HEK293T (cell line): ENCODE data around the gene STOML1.

Source experiments
- CTCF ChIA-PET: fragments of 350-600 bp; formaldehyde crosslinking; extraction: SDS; loops from one replicate; lab custom pipeline; 2021; ENCODE audit warnings: antibody characterized with exemption, inconsistent platforms; lab: Yijun Ruan, JAX
- POLR2A ChIA-PET: fragments of 350-600 bp; formaldehyde crosslinking; extraction: SDS; loops from one replicate; lab custom pipeline; 2020; ENCODE audit warnings: antibody characterized with exemption, inconsistent platforms; lab: Yijun Ruan, JAX
- DNase-seq: peaks from one replicate; pipeline ENCODE4 v3.0.0; 2012; ENCODE audit warnings: mixed read lengths; ENCODE audit errors: extremely low spot score
- ARNT ChIP-seq: fragments of 450-650 bp; IDR thresholded peaks from 2 replicates; pipeline ENCODE4 v1.6.1; 2017; ENCODE audit warnings: mild to moderate bottlenecking
- BHLHE40 ChIP-seq: fragments of 450-650 bp; IDR thresholded peaks from 2 replicates; pipeline ENCODE4 v1.6.1; 2016; ENCODE audit warnings: mild to moderate bottlenecking, moderate library complexity, borderline replicate concordance
- CTBP1 ChIP-seq: fragments of 450-650 bp; IDR thresholded peaks from 2 replicates; pipeline ENCODE4 v1.6.1; 2016; ENCODE audit warnings: borderline replicate concordance
- ELF4 ChIP-seq: fragments of 450-650 bp; IDR thresholded peaks from 2 replicates; pipeline ENCODE4 v1.6.1; 2017; ENCODE audit warnings: antibody characterized with exemption
- FOXA1 ChIP-seq: fragments of 450-650 bp; IDR thresholded peaks from 2 replicates; pipeline ENCODE4 v1.6.1; 2016; ENCODE audit warnings: mild to moderate bottlenecking
- FOXK2 ChIP-seq: fragments of 450-650 bp; IDR thresholded peaks from 2 replicates; pipeline ENCODE4 v1.6.1; 2016; ENCODE audit warnings: mild to moderate bottlenecking
- FOXM1 ChIP-seq: fragments of 450-650 bp; IDR thresholded peaks from 2 replicates; pipeline ENCODE4 v1.6.1; 2017; ENCODE audit warnings: mild to moderate bottlenecking, borderline replicate concordance
- HDGF ChIP-seq: fragments of 450-650 bp; IDR thresholded peaks from 2 replicates; pipeline ENCODE4 v1.6.1; 2017; ENCODE audit warnings: antibody characterized with exemption, borderline replicate concordance
- L3MBTL2 ChIP-seq: fragments of 450-650 bp; conservative IDR thresholded peaks from 2 replicates; pipeline ENCODE4 v1.6.1; 2016; ENCODE audit warnings: mild to moderate bottlenecking
- LEF1 ChIP-seq: fragments of 450-650 bp; IDR thresholded peaks from 2 replicates; pipeline ENCODE4 v1.6.1; 2017; ENCODE audit warnings: mild to moderate bottlenecking, borderline replicate concordance
- NFRKB ChIP-seq: fragments of 450-650 bp; IDR thresholded peaks from 2 replicates; pipeline ENCODE4 v1.6.1; 2016; ENCODE audit warnings: mild to moderate bottlenecking, moderate library complexity
- SP1 ChIP-seq: fragments of 450-650 bp; IDR thresholded peaks from 2 replicates; pipeline ENCODE4 v1.6.1; 2017
- SUZ12 ChIP-seq: fragments of 450-650 bp; IDR thresholded peaks from 2 replicates; pipeline ENCODE4 v1.6.1; 2016; ENCODE audit warnings: mild to moderate bottlenecking
- TARDBP ChIP-seq: fragments of 450-650 bp; IDR thresholded peaks from 2 replicates; pipeline ENCODE4 v1.6.1; 2016
- ZNF384 ChIP-seq: fragments of 450-650 bp; IDR thresholded peaks from 2 replicates; pipeline ENCODE4 v1.6.1; 2016
- TF ChIP-seq, protein P1 (sequence below): fragments of 450-650 bp; IDR thresholded peaks from 2 replicates; pipeline ENCODE4 v1.6.1; 2016

Gene STOML1

DNA sequence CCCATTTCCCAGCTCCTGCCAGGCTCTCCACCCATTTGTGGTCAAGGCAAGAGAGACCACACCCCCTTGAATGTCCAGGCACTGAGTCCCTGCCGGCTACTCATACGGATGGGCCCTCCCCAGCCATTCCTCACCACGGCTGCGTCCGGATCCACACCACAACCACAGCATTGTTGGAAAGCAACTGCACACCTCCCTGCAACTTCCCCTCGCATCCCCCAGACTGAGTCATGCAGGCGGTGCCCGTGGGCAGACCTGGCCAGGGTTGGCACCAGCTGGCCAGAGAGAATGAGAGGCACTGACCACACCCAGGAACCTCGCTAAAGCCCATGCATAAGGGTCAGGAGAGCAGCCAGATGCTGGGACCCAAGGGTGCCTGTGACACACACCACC, 35.4 kb downstream of the STOML1 start:
- DNase-seq: no peak
- CTCF ChIA-PET: no interaction called here
- TF ChIP-seq FOXA1: no peak
- TF ChIP-seq FOXM1: no peak
- TF ChIP-seq SP1: no peak
- TF ChIP-seq ARNT: no peak
- TF ChIP-seq, protein P1, sequence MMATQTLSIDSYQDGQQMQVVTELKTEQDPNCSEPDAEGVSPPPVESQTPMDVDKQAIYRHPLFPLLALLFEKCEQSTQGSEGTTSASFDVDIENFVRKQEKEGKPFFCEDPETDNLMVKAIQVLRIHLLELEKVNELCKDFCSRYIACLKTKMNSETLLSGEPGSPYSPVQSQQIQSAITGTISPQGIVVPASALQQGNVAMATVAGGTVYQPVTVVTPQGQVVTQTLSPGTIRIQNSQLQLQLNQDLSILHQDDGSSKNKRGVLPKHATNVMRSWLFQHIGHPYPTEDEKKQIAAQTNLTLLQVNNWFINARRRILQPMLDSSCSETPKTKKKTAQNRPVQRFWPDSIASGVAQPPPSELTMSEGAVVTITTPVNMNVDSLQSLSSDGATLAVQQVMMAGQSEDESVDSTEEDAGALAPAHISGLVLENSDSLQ: no peak
- no peak for TF ChIP-seq TARDBP
- no peak for TF ChIP-seq ELF4
- no peak for TF ChIP-seq CTBP1
- no peak for TF ChIP-seq BHLHE40
- no peak for TF ChIP-seq FOXK2
- TF ChIP-seq LEF1: no peak
- no peak for TF ChIP-seq NFRKB
- no peak for TF ChIP-seq HDGF
- no peak for TF ChIP-seq SUZ12
- no peak for TF ChIP-seq ZNF384
- no peak for TF ChIP-seq L3MBTL2
- POLR2A ChIA-PET: interaction anchor here (0.8 to 0.9 kb wide), 2 partner anchors 16 to 36 kb away, joined by 3 read pairs; no protein-coding TSS in a partner anchor

- ChIA-PET CTCF (no interaction called here), POLR2A (no interaction called here)
- TF ChIP-seq SP1 (no peak), FOXK2 (no peak), SUZ12 (no peak), BHLHE40 (no peak), L3MBTL2 (no peak), ELF4 (no peak), HDGF (no peak), NFRKB (no peak), ZNF384 (no peak), LEF1 (no peak)
- TF ChIP-seq, protein P1: no peak
- no peak for DNase-seq
Observed at GRCh38 chr15:73955861-73956742, 36.0 kb downstream of the STOML1 start.

DNA sequence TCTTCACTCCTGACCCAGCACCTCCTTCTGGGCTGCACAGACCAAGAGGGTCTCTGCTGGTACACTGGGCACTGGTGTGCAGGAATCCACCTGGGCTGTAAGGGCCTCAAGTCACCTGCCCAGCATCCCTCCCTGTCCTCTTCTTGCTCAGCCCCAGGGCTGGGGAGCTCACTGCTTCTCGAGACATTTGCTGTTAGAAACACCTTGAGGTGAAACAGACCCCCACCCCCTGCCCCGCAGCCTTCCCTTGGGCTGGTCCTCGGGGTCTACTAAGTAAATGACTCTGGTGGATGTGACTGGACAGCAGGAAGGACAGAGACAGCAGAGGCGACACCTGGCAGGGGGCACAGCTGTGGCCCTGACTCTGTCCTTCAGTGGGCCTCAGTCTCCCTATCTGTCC, 36.8 kb downstream of the STOML1 start:
- ChIA-PET CTCF (interaction anchor here (1.2 kb wide), 1 partner anchor 12 kb away, joined by 3 read pairs; no protein-coding TSS in a partner anchor), POLR2A (no interaction called here)
- TF ChIP-seq, protein P1: no peak
- TF ChIP-seq BHLHE40 (no peak), NFRKB (no peak), HDGF (no peak)
- DNase-seq: no peak

DNA sequence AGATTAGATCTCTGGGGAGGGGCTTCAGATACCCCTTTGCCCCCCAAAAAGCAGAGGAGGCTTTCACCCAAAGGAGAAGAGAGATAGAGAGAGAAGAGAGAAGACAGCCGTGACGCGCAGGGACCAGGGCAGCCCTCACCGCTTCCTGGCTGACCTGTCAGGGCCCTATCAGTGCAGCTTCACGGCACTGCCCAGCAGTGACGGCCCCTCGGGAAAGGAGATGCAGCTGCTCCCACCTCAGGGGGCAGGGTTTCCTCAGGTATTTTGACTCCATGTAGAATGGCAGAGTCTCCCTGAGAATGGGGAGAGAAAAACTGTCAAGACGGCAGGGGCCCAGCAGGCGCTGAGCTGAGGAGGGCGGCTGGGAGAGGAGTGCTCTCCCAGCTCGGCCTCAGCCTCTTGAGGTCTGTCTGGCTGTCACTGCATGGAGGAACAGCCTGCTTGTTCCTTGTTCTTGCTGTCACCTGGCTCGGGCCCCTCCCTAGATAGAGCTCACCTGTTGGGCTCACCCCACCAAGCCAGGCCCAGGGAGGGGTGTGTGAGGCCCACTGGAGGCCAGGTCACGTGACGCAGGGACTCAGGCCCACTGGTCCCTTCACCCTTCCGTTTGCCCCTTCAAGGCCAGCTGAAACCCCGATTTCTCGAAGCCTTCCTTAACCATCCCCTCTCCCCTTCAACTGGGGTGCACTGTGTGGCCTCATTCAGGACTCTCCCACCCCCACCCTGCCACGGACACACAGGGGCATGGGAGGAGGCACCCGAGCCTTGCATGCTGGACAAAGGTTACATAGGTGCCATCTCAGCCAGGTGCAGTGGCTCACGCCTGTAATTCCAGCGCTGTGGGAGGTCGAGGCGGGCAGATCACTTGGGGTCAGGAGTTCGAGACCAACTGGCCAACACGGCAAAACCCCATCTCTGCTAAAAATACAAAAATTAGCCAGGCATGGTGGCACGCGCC, 37.6 kb downstream of the STOML1 start:
- CTCF ChIA-PET: interaction anchor here (1.2 kb wide), 1 partner anchor 13 kb away, joined by 3 read pairs; no protein-coding TSS in a partner anchor
- POLR2A ChIA-PET: interaction anchor here (0.8 kb wide), 1 partner anchor 18 kb away, joined by 4 read pairs; no protein-coding TSS in a partner anchor
- no peak for TF ChIP-seq BHLHE40
- no peak for TF ChIP-seq FOXA1
- no peak for TF ChIP-seq ELF4
- no peak for TF ChIP-seq HDGF
- DNase-seq: no peak

DNA sequence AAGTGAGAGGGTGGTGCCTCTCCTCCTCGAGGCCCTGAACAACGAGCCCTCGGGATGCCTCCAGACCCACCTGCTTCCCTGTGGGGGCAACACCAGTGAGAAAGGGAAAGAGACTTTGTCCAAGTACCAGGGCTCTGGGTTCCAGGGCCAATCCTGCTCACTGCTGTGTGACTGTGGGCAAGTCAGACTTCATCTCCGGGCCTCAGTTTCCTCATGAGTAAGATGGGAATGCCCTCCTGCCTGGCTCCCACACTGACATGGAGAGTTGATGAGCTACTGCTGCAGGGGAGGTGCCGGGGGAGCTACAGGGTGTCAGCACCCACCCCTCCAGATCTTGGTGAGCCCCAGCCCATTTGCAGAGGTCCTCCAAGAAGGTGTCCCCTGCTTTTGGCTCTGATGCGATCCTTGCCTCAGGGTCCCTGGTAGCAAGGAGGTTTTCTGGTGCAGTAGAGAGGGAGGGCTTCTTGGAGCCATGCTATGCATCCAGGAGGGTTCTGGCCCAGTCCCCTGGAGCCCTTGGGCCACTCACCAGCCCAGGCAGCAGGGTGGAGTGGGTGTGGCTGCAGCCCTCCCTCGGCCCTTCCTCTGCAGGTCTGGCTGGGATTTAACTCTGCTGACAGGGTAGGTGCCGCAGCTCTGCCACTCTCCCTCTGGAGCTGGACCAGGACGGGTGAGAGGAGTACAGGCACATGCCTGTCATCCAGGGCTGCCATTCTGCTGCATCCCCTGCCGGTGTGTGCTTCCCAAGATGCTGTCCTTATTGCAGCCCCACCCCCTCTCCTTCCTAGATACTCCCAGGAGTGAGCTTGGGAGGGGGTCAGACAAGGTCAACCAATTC, 39.0 kb downstream of the STOML1 start:
- no peak for DNase-seq
- ChIA-PET POLR2A (interaction anchor here (1.0 kb wide), 1 partner anchor 41 kb away, joined by 3 read pairs; the partner anchor contains the start of gene PML), CTCF (interaction anchor here (1.4 kb wide), 1 partner anchor 11 kb away, joined by 5 read pairs; no protein-coding TSS in a partner anchor)

More for the DNA sequence above, 39.0 kb downstream of the STOML1 start:
- TF ChIP-seq FOXA1 (no peak), ELF4 (no peak), FOXM1 (no peak), ARNT (no peak), LEF1 (no peak), TARDBP (no peak), FOXK2 (no peak), SP1 (no peak), BHLHE40 (no peak), NFRKB (no peak), CTBP1 (no peak), ZNF384 (no peak)
- TF ChIP-seq, protein P1: no peak
